AG08395 (cell line): ENCODE results near the gene SRPK2.

Experiments
- DNase-seq: peaks from one replicate; pipeline ENCODE4 v3.0.0; 2012; ENCODE audit warnings: mixed read lengths, low spot score

The SRPK2 gene

DNA sequence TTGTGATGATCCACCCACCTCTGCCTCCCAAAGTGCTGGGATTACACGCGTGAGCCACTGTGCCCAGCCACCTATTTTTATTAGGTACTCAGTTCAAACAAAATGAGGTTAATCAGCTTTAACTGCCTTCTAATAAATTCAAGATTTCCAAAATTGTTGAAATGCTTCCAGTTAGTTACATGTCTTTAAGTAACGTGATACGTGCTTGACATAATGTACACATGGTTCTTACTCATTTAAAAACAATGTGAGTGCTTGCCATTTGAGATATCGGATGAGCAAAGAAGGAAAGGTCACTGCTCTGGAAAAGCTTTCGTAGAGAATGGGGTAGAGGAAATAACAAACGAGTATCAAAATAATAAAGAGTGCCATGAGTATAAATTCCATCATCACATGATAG is 291.1 kb downstream of the SRPK2 start:
- DNase-seq, result peak; percentile 17

DNA sequence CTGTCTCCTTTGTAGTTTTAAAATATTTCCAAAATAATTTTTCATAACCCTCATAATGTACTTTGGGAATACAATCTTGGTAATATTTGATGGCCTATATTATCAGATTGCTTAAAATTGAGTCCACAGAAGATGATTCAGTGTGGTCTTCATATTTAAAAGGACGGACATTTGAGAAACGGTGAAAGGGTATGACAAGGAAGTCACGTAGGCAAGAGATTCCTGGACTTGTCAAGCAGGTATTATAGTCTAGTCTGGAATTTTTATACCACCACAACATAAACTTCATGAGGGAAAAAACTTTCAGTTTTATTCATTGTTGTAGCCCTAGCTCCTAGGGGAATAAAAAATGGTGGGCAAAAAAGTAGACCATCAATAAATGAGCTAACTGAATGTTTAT is 292.4 kb downstream of the SRPK2 start:
- DNase-seq, result no peak

- no peak for DNase-seq
Measured at GRCh38 chr7:105094966-105095365, 293.8 kb downstream of the SRPK2 start.

GRCh38 chr7:105088456-105088855 is 300.3 kb downstream of the SRPK2 start:
- no peak for DNase-seq

DNA sequence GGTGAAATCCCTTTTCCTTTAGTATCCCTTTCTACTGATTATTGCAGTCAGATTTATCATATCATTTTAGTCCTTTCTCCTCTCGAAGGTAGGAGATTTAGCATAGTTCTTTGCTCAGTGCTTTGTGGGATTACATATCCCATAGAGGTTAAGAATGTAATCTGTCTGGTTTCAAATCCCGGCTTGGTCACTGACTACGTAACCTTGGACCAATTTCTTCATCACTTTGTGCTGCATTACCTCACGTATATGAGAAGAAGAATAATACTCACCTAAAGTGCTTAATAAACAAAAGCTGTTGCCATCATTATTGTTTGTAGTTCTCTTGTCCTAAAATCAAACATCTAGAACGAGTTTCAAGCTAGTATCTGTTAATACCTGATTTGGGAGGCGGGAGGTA is 300.7 kb downstream of the SRPK2 start:
- no peak for DNase-seq

DNA sequence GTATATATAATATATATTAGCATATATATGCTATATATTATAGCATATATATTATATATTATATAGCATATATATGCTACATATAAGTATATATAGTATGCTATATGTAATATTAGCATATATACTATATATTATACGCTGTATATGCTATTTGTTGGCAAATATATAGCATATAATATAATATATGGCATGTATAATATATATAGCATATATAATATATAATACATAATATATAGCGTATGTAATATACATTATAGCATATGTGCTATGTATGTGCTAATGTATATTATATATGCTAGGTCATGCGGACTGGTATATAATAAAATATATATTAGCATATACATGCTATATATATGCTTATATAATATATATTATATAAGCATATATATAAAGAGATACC is 301.9 kb downstream of the SRPK2 start:
- no peak for DNase-seq

DNA sequence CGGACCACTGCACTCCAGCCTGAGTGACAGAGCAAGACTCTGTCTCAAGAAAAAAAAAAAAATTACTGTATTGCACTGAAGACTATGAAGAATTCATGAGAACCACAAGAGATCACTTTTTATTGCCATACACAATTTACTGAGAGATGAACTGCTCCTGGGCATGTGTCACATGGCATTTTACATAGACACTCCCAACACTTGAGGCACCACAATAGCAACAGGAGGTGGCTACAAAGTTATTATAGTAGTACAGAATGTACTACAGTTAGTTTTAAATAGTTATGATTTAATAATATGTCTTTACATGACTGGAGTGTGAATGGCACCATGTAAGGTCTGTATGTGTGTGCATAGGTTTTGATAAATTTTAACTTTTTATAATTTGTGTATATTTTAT is 304.1 kb downstream of the SRPK2 start:
- DNase-seq, result no peak

DNA sequence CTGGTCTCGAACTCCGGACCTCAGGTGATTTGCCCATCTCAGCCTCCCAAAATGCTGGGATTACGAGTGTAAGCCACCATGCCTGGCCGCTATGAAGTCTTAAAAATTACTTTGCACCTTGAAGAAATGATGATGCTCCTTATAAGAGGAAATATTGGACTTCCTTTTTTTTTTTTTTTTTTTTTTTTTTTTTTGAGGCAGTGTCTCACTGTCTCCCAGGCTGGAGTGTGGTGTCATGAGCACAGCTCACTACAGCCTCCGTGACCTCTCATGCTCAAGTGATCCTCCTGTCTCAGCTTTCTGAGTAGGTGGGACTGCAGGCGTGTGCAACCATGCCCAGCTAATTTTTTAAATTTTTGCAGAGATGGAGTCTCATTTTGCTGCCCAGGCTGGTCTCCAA is 309.4 kb downstream of the SRPK2 start:
- no peak for DNase-seq

DNA sequence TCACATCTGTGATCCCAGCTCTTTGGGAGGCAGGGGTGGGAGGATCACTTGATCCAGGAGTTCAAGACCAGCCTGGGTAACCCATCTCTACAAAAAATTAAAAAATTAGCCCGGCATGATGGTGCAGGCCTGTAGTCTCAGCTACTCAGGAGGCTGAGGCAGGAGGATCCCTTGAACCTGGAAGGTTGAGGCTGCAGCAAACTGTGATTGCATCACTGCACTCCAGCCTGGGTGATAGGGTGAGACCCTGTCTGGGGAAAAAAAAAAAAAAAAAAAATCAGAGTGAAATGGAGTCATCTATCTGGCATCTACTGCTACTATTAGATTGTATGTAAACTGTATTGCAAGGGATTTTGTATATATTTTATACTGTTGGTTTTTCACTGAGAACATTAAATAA is 315.6 kb downstream of the SRPK2 start:
- DNase-seq, result no peak

DNA sequence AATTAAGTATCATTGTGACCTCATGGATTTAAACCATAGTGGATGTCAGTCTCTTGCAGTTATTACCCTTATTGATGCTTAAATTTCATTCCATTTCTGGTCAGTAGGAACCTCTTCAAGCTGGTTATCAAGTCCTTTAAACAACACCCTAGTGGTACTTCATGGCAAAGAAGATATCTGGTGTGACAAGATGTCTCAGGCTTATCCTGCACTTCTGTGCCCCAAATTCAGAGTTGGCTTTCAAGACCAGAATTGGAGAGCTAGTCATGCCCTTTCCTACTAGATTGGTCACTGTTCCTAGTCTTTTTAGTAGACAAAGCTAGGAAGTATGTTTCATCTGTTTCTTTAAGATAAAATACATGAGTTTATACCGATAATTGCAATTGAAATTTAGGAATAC is 319.8 kb downstream of the SRPK2 start:
- no peak for DNase-seq

GRCh38 chr7:105067691-105068090 is 321.0 kb downstream of the SRPK2 start:
- no peak for DNase-seq
